Activated naive CD4-positive, alpha-beta T cell treated with anti-CD3 and anti-CD28 coated beads, Interleukin-2, amount 10 ng/mL, durations not matched to agents 7 days and 5 days (primary cell): ENCODE data around the gene GID4.

Source experiments
- CTCF ChIA-PET: fragments of 350-600 bp; sonication (Branson Sonifier 250); formaldehyde crosslinking; loops from one replicate; lab custom pipeline; 2021; ENCODE audit warnings: antibody characterized with exemption; lab: Charles Lee
- DNase-seq: peaks from one replicate; pipeline ENCODE4 v3.0.0-alpha.2; 2020
- H3K27ac Mint-ChIP-seq: one replicate; pipeline ENCODE4 v1.8.0; 2021; ENCODE audit warnings: mild to moderate bottlenecking, moderate library complexity, mixed read lengths
- H3K27me3 Mint-ChIP-seq: one replicate; pipeline ENCODE4 v1.8.0; 2021; ENCODE audit warnings: mild to moderate bottlenecking, mixed read lengths
- H3K36me3 Mint-ChIP-seq: one replicate; pipeline ENCODE4 v1.8.0; 2021; ENCODE audit warnings: mixed read lengths
- H3K4me1 Mint-ChIP-seq: one replicate; pipeline ENCODE4 v1.8.0; 2021; ENCODE audit warnings: mixed read lengths
- H3K4me3 Mint-ChIP-seq: one replicate; pipeline ENCODE4 v1.8.0; 2021; ENCODE audit warnings: mild to moderate bottlenecking, moderate library complexity, mixed read lengths
- H3K9me3 Mint-ChIP-seq: one replicate; pipeline ENCODE4 v1.8.0; 2021; ENCODE audit warnings: mixed read lengths

Gene GID4

GRCh38 chr17:18025945-18026776 lies 13.0 kb upstream of the GID4 start:
- Mint-ChIP-seq H3K9me3 (no peaks in the 10 kb centered on the region), H3K36me3 (peaks cover 10% of the 10 kb centered on the region), H3K4me1 (peaks cover 11% of the 10 kb centered on the region), H3K27ac (peak overlapping the region; percentile 0), H3K4me3 (no peak overlapping the region), H3K27me3 (no peaks in the 10 kb centered on the region)
- CTCF ChIA-PET: interaction anchor here (1.6 kb wide), 1 partner anchor 135 kb away, joined by 6 read pairs; no protein-coding TSS in a partner anchor
- no peak for DNase-seq

GRCh38 chr17:18027280-18027679 lies 11.9 kb upstream of the GID4 start:
- Mint-ChIP-seq H3K36me3 (peaks cover 10% of the 10 kb centered on the region), H3K4me3 (no peak overlapping the region), H3K27ac (no peak overlapping the region), H3K9me3 (no peaks in the 10 kb centered on the region), H3K27me3 (no peaks in the 10 kb centered on the region), H3K4me1 (peaks cover 17% of the 10 kb centered on the region)
- CTCF ChIA-PET: no interaction called here
- no peak for DNase-seq

GRCh38 chr17:18028114-18028951 lies 10.9 kb upstream of the GID4 start:
- no peak overlapping the region for H3K4me3 Mint-ChIP-seq
- CTCF ChIA-PET: interaction anchor here (0.6 to 1.0 kb wide), 3 partner anchors 109 to 1811 kb away, joined by 3 to 4 read pairs (median 4); no protein-coding TSS in a partner anchor
- DNase-seq: no peak
- peaks cover 28% of the 10 kb centered on the region for H3K4me1 Mint-ChIP-seq
- H3K36me3 Mint-ChIP-seq: peaks cover 10% of the 10 kb centered on the region
- no peaks in the 10 kb centered on the region for H3K27me3 Mint-ChIP-seq
- H3K27ac Mint-ChIP-seq: no peak overlapping the region
- no peaks in the 10 kb centered on the region for H3K9me3 Mint-ChIP-seq

GRCh38 chr17:18028952-18029540 lies 10.2 kb upstream of the GID4 start:
- no peak for DNase-seq
- no peaks in the 10 kb centered on the region for H3K27me3 Mint-ChIP-seq
- CTCF ChIA-PET: interaction anchor here (1.0 kb wide), 2 partner anchors 110 to 221 kb away, joined by 3 to 4 read pairs; no protein-coding TSS in a partner anchor
- no peaks in the 10 kb centered on the region for H3K9me3 Mint-ChIP-seq
- peaks cover 33% of the 10 kb centered on the region for H3K4me1 Mint-ChIP-seq
- no peak overlapping the region for H3K27ac Mint-ChIP-seq
- H3K4me3 Mint-ChIP-seq: no peak overlapping the region
- H3K36me3 Mint-ChIP-seq: peaks cover 12% of the 10 kb centered on the region

GRCh38 chr17:18031955-18032354 lies 7.3 kb upstream of the GID4 start:
- CTCF ChIA-PET: interaction anchor here (0.9 to 5.0 kb wide), 3 partner anchors 9 to 352 kb away, joined by 3 to 43 read pairs (median 16); no protein-coding TSS in a partner anchor
- no peaks in the 10 kb centered on the region for H3K27me3 Mint-ChIP-seq
- no peak overlapping the region for H3K27ac Mint-ChIP-seq
- no peak for DNase-seq
- H3K36me3 Mint-ChIP-seq: peaks cover 1% of the 10 kb centered on the region
- peaks cover 25% of the 10 kb centered on the region for H3K4me1 Mint-ChIP-seq
- H3K9me3 Mint-ChIP-seq: no peaks in the 10 kb centered on the region
- no peak overlapping the region for H3K4me3 Mint-ChIP-seq

- Mint-ChIP-seq H3K4me1 (peaks cover 41% of the 10 kb centered on the region), H3K27ac (no peak overlapping the region), H3K27me3 (no peaks in the 10 kb centered on the region), H3K4me3 (no peak overlapping the region), H3K36me3 (peaks cover 3% of the 10 kb centered on the region), H3K9me3 (no peaks in the 10 kb centered on the region)
- DNase-seq: peak; percentile 72
- CTCF ChIA-PET: interaction anchor here (0.6 to 5.0 kb wide), 16 partner anchors 33 to 678 kb away, joined by 3 to 43 read pairs (median 4); partner anchors contain the start of genes DRC3 and TOM1L2
Observed at GRCh38 chr17:18033442-18034099, 5.6 kb upstream of the GID4 start.

- H3K4me3 Mint-ChIP-seq: no peak overlapping the region
- H3K27me3 Mint-ChIP-seq: peaks cover 4% of the 10 kb centered on the region
- peaks cover 5% of the 10 kb centered on the region for H3K36me3 Mint-ChIP-seq
- H3K9me3 Mint-ChIP-seq: no peaks in the 10 kb centered on the region
- CTCF ChIA-PET: interaction anchor here (0.9 to 5.0 kb wide), 6 partner anchors 12 to 357 kb away, joined by 3 to 43 read pairs (median 4); no protein-coding TSS in a partner anchor
- peaks cover 55% of the 10 kb centered on the region for H3K4me1 Mint-ChIP-seq
- no peak for DNase-seq
- no peak overlapping the region for H3K27ac Mint-ChIP-seq
Observed at GRCh38 chr17:18035704-18036103, 3.5 kb upstream of the GID4 start.

GRCh38 chr17:18037486-18037885 lies 1.7 kb upstream of the GID4 start:
- no peak for DNase-seq
- H3K36me3 Mint-ChIP-seq: peaks cover 9% of the 10 kb centered on the region
- peaks cover 61% of the 10 kb centered on the region for H3K4me1 Mint-ChIP-seq
- CTCF ChIA-PET: interaction anchor here (1.0 to 1.3 kb wide), 2 partner anchors 147 to 225 kb away, joined by 3 to 6 read pairs; no protein-coding TSS in a partner anchor
- H3K27ac Mint-ChIP-seq: no peak overlapping the region
- peaks cover 4% of the 10 kb centered on the region for H3K27me3 Mint-ChIP-seq
- H3K4me3 Mint-ChIP-seq: peak overlapping the region; percentile 87
- no peaks in the 10 kb centered on the region for H3K9me3 Mint-ChIP-seq

GRCh38 chr17:18038149-18038850 lies 908 bp upstream of the GID4 start:
- CTCF ChIA-PET: interaction anchor here (1.0 to 1.3 kb wide), 2 partner anchors 147 to 226 kb away, joined by 3 to 6 read pairs; no protein-coding TSS in a partner anchor
- Mint-ChIP-seq H3K27me3 (peaks cover 4% of the 10 kb centered on the region), H3K4me3 (peak overlapping the region; percentile 87), H3K36me3 (peaks cover 9% of the 10 kb centered on the region), H3K27ac (peak overlapping the region; percentile 84), H3K4me1 (peaks cover 55% of the 10 kb centered on the region), H3K9me3 (no peaks in the 10 kb centered on the region)
- no peak for DNase-seq

- Mint-ChIP-seq H3K9me3 (no peaks in the 10 kb centered on the region), H3K4me1 (peaks cover 50% of the 10 kb centered on the region), H3K4me3 (peak overlapping the region; percentile 87), H3K27ac (peak overlapping the region; percentile 84), H3K27me3 (peaks cover 4% of the 10 kb centered on the region), H3K36me3 (peaks cover 8% of the 10 kb centered on the region)
- CTCF ChIA-PET: no interaction called here
- no peak for DNase-seq
Observed at GRCh38 chr17:18039535-18040260, 490 bp downstream of the GID4 start.

- CTCF ChIA-PET: no interaction called here
- H3K27me3 Mint-ChIP-seq: peaks cover 4% of the 10 kb centered on the region
- no peaks in the 10 kb centered on the region for H3K9me3 Mint-ChIP-seq
- H3K27ac Mint-ChIP-seq: peak overlapping the region; percentile 81
- H3K4me3 Mint-ChIP-seq: peak overlapping the region; percentile 87
- no peak for DNase-seq
- peaks cover 50% of the 10 kb centered on the region for H3K4me1 Mint-ChIP-seq
- H3K36me3 Mint-ChIP-seq: peaks cover 8% of the 10 kb centered on the region
Observed at GRCh38 chr17:18040261-18040858, 1.2 kb downstream of the GID4 start.

- peaks cover 47% of the 10 kb centered on the region for H3K4me1 Mint-ChIP-seq
- peaks cover 4% of the 10 kb centered on the region for H3K27me3 Mint-ChIP-seq
- no peak overlapping the region for H3K27ac Mint-ChIP-seq
- no peaks in the 10 kb centered on the region for H3K9me3 Mint-ChIP-seq
- CTCF ChIA-PET: no interaction called here
- peaks cover 9% of the 10 kb centered on the region for H3K36me3 Mint-ChIP-seq
- peak overlapping the region; percentile 87 for H3K4me3 Mint-ChIP-seq
- no peak for DNase-seq
Observed at GRCh38 chr17:18041776-18042175, 2.6 kb downstream of the GID4 start.
